GM06990 (cell line): Measurements from ENCODE around the gene EIF1B.
A peak's percentile ranks its signal among the peaks of the same experiment; 100 is the strongest.

Source experiments
- DNase-seq: peaks from one replicate; pipeline ENCODE4 v3.0.0-alpha.2; 2011; ENCODE audit not compliant: insufficient read length; ENCODE audit errors: extremely low read depth
- H3K27me3 ChIP-seq: replicated peaks from 2 replicates; pipeline ENCODE4 v1.6.0; 2011; ENCODE audit warnings: low read length; ENCODE audit not compliant: control insufficient read depth, insufficient read depth
- H3K36me3 ChIP-seq: 2 replicates; pipeline ENCODE4 v1.5.1; 2011; ENCODE audit warnings: low read length; ENCODE audit not compliant: control insufficient read depth, insufficient read depth
- H3K4me3 ChIP-seq: replicated peaks from 2 replicates; pipeline ENCODE4 v1.5.1; 2011; ENCODE audit warnings: low read depth, mild to moderate bottlenecking, control low read depth, low read length
- CTCF ChIP-seq: IDR thresholded peaks from 2 replicates; pipeline ENCODE4 v1.5.1; 2011; ENCODE audit warnings: low read length, control low read depth, mild to moderate bottlenecking, inconsistent platforms; ENCODE audit not compliant: insufficient read depth, poor library complexity, severe bottlenecking

EIF1B gene

GRCh38 chr3:40308725-40309417 is 636 bp upstream of the EIF1B start:
- DNase-seq, result no peak
- TF ChIP-seq CTCF, result no peak
- peaks cover 2% of the 10 kb centered on the region; the same call in 1 of the 2 replicates for H3K36me3 ChIP-seq
- H3K27me3 ChIP-seq, result no peaks in the 10 kb centered on the region
- peak overlapping the region; percentile 68 for H3K4me3 ChIP-seq

GRCh38 chr3:40309925-40310695 is 603 bp downstream of the EIF1B start:
- H3K4me3 ChIP-seq, result peak overlapping the region; percentile 91
- no peaks in the 10 kb centered on the region for H3K27me3 ChIP-seq
- DNase-seq, result peak; percentile 58
- H3K36me3 ChIP-seq, result peaks cover 7% of the 10 kb centered on the region
- TF ChIP-seq CTCF, result no peak

- H3K36me3 ChIP-seq, result peaks cover 7% of the 10 kb centered on the region
- no peak for DNase-seq
- TF ChIP-seq CTCF, result no peak
- H3K4me3 ChIP-seq, result peak overlapping the region; percentile 91
- H3K27me3 ChIP-seq, result no peaks in the 10 kb centered on the region
These were observed 1.2 kb downstream of the EIF1B start for GRCh38 chr3:40310705-40311104.

GRCh38 chr3:40312661-40313226 is 3.2 kb downstream of the EIF1B start:
- Histone ChIP-seq H3K4me3 (no peak overlapping the region), H3K27me3 (no peaks in the 10 kb centered on the region), H3K36me3 (peaks cover 7% of the 10 kb centered on the region)
- no peak for DNase-seq
- no peak for TF ChIP-seq CTCF

- no peak overlapping the region for H3K4me3 ChIP-seq
These were observed 4.7 kb downstream of the EIF1B start for GRCh38 chr3:40313975-40314860.

More at GRCh38 chr3:40313975-40314860, 4.7 kb downstream of the EIF1B start:
- H3K27me3 ChIP-seq, result no peaks in the 10 kb centered on the region
- H3K36me3 ChIP-seq, result peaks cover 7% of the 10 kb centered on the region
- no peak for DNase-seq
- TF ChIP-seq CTCF, result no peak
